K562 (cell line): ENCODE measurements around the gene DPH2. TPM values are rescaled to one million over a fixed set of nuclear protein-coding genes. Genes with fewer than 3 reads are reported as not detected.

Experiments used
- ATAC-seq: fragments of 200-7000 bp; cut with Tn5 transposase; 3 replicates; pipeline ENCODE4 v1.9.1; 2020; ENCODE audit warnings: moderate library complexity
- BruUV-seq: library from RNA; stranded (reverse); fragments of 400-500 nt; replicated peaks from 2 replicates; lab custom pipeline; 2021; lab: Mats Ljungman, UMichigan
- CTCF ChIA-PET: fragments of 300-600 bp; formaldehyde crosslinking; extraction: SDS; loops from one replicate; lab custom pipeline; 2021; ENCODE audit warnings: low intra/inter-chr PET ratio; lab: Yijun Ruan, JAX
- POLR2A ChIA-PET: fragments of 300-600, 350-650 bp; sonication (Branson Sonifier 250); formaldehyde crosslinking; extraction: SDS; loops from one replicate; lab custom pipeline; 2021; ENCODE audit warnings: antibody characterized with exemption, inconsistent platforms; lab: Yijun Ruan, JAX
- DNase-seq, 4 experiments: peaks; one replicate each; pipeline versions ENCODE4 v3.0.0 to v3.0.0-alpha.2; 2011 to 2018; ENCODE audit warnings: low spot score in 3 of 4, mixed read lengths in 3 of 4; ENCODE audit errors: extremely low read depth in 1 of 4
- FAIRE-seq: peaks from 2 replicates; lab custom pipeline; 2011; peaks lifted over from hg19 to GRCh38; lab: Jason Lieb, UNC
- H2AFZ ChIP-seq: 2 replicates; pipeline ENCODE4 v1.6.0; 2011; ENCODE audit warnings: low read depth, low read length, control low read depth, inconsistent platforms
- H3K27ac ChIP-seq: fragments of 200-600 bp; 3 replicates; pipeline ENCODE4 v1.8.0; 2011; ENCODE audit warnings: low read depth, mild to moderate bottlenecking, control low read depth, inconsistent platforms, low read length, moderate library complexity, mixed read lengths; ENCODE audit errors: extremely low read depth
- H3K27me3 ChIP-seq, 2 experiments: fragments of 300-600 bp in 1 of 2; 2 replicates in 1 of 2; 3 replicates in 1 of 2; pipeline versions ENCODE4 v1.6.0 to v1.8.0; 2011; ENCODE audit warnings: inconsistent platforms in 2 of 2, low read length in 2 of 2, mild to moderate bottlenecking in 1 of 2, mixed read lengths in 1 of 2, moderate library complexity in 1 of 2; ENCODE audit not compliant: control insufficient read depth in 2 of 2, insufficient read depth in 2 of 2
- H3K36me3 ChIP-seq: fragments of 300-600 bp; 3 replicates; pipeline ENCODE4 v1.8.0; 2011; ENCODE audit warnings: mild to moderate bottlenecking, low read length, inconsistent platforms; ENCODE audit not compliant: control insufficient read depth, insufficient read depth
- H3K4me1 ChIP-seq, 2 experiments: fragments of 200-600 bp in 1 of 2; replicated peaks in 1 of 2; 2 replicates in 1 of 2; 3 replicates in 1 of 2; pipeline versions ENCODE4 v1.5.1 to v1.8.0; 2011; ENCODE audit warnings: inconsistent platforms in 2 of 2, low read length in 2 of 2, mild to moderate bottlenecking in 1 of 2, mixed read lengths in 1 of 2, moderate library complexity in 1 of 2; ENCODE audit not compliant: control insufficient read depth in 2 of 2, insufficient read depth in 2 of 2
- H3K4me2 ChIP-seq: 2 replicates; pipeline ENCODE4 v1.6.1; 2011; ENCODE audit warnings: low read length, control low read depth, inconsistent platforms, mixed read lengths; ENCODE audit not compliant: insufficient read depth
- H3K4me3 ChIP-seq: fragments of 200-600 bp; sonication (generic), shearing (Covaris generic); 2 replicates; pipeline ENCODE4 v1.5.1; 2016; ENCODE audit warnings: control low read depth, inconsistent platforms
- H3K79me2 ChIP-seq: fragments of 200-600 bp; 3 replicates; pipeline ENCODE4 v1.8.0; 2011; ENCODE audit warnings: low read length, inconsistent platforms; ENCODE audit not compliant: control insufficient read depth, insufficient read depth
- H3K9ac ChIP-seq, 2 experiments: 2 replicates each; pipeline versions ENCODE4 v1.6.0 to v1.6.1; 2011; ENCODE audit warnings: low read depth in 2 of 2, low read length in 2 of 2, control low read depth in 1 of 2, inconsistent platforms in 1 of 2, mild to moderate bottlenecking in 1 of 2, mixed read lengths in 1 of 2; ENCODE audit not compliant: insufficient read depth in 1 of 2
- H3K9me1 ChIP-seq: one replicate; pipeline ENCODE4 v1.6.0; 2011; ENCODE audit warnings: inconsistent platforms, mild to moderate bottlenecking, low read length, moderate library complexity; ENCODE audit not compliant: control insufficient read depth, insufficient read depth
- H3K9me3 ChIP-seq: replicated peaks from 2 replicates; pipeline ENCODE4 v1.5.1; 2011; ENCODE audit warnings: low read depth, low read length, inconsistent platforms; ENCODE audit not compliant: control insufficient read depth, insufficient read depth
- H4K20me1 ChIP-seq: replicated peaks from 2 replicates; pipeline ENCODE4 v1.6.1; 2011; ENCODE audit warnings: low read length, inconsistent platforms, mixed read lengths; ENCODE audit not compliant: control insufficient read depth, insufficient read depth
- CBFA2T3 ChIP-seq: fragments of 450-650 bp; IDR thresholded peaks from 2 replicates; pipeline ENCODE4 v1.6.1; 2017
- CEBPB ChIP-seq: fragments of 450-650 bp; IDR thresholded peaks from 2 replicates; pipeline ENCODE4 v1.6.1; 2016; ENCODE audit warnings: missing genetic modification characterization, missing compliant biosample characterization
- CEBPG ChIP-seq, 3 experiments: fragments of 200-800 bp in 1 of 3; sonication (Bioruptor generic) in 1 of 3; sonication (generic) in 1 of 3; formaldehyde crosslinking in 1 of 3; IDR thresholded peaks in 2 of 3; conservative IDR thresholded peaks in 1 of 3; 2 replicates each; pipeline versions ENCODE4 v1.6.1 to v1.8.0; 2016 to 2022; ENCODE audit warnings: missing compliant biosample characterization in 2 of 3, missing genetic modification characterization in 2 of 3, mild to moderate bottlenecking in 1 of 3, missing genetic modification reagents in 1 of 3
- CHD1 ChIP-seq: fragments of 200-600 bp; sonication (generic); IDR thresholded peaks from one replicate; pipeline ENCODE4 v1.6.1; 2012; ENCODE audit warnings: mild to moderate bottlenecking, moderate library complexity, low read length, inconsistent platforms
- EGR1 ChIP-seq: fragments of 450-650 bp; conservative IDR thresholded peaks from 2 replicates; pipeline ENCODE4 v1.6.1; 2017; ENCODE audit warnings: mild to moderate bottlenecking
- ERF ChIP-seq: fragments of 450-650 bp; formaldehyde crosslinking; IDR thresholded peaks from 2 replicates; pipeline ENCODE4 v1.4.0; 2020; ENCODE audit warnings: mild to moderate bottlenecking, mixed read lengths
- FIP1L1 ChIP-seq: fragments of 200-400 bp; formaldehyde crosslinking; IDR thresholded peaks from 2 replicates; pipeline ENCODE4 v1.6.1; 2018; ENCODE audit warnings: mild to moderate bottlenecking, low read depth, low read length; ENCODE audit not compliant: poor library complexity, severe bottlenecking
- FOXA3 ChIP-seq, 2 experiments: fragments of 450-650 bp in 1 of 2; sonication (generic) in 1 of 2; formaldehyde crosslinking; IDR thresholded peaks in 1 of 2; conservative IDR thresholded peaks in 1 of 2; 2 replicates each; pipeline versions ENCODE4 v1.4.0 to v1.8.0; 2020 to 2022; ENCODE audit warnings: mild to moderate bottlenecking in 2 of 2, missing genetic modification reagents in 1 of 2
- GTF2F1 ChIP-seq: IDR thresholded peaks from 2 replicates; pipeline ENCODE4 v1.6.1; 2011; ENCODE audit warnings: low read depth, low read length, improper control_type of control experiment
- NCOA4 ChIP-seq: fragments of 450-650 bp; IDR thresholded peaks from 2 replicates; pipeline ENCODE4 v1.6.1; 2018; ENCODE audit warnings: mild to moderate bottlenecking; ENCODE audit not compliant: partially characterized antibody
- NR2F6 ChIP-seq: fragments of 450-650 bp; formaldehyde crosslinking; IDR thresholded peaks from 2 replicates; pipeline ENCODE4 v1.4.0; 2020; ENCODE audit warnings: mild to moderate bottlenecking
- STAG1 ChIP-seq: sonication (generic); formaldehyde crosslinking; IDR thresholded peaks from 2 replicates; pipeline ENCODE4 v1.5.0; 2020; ENCODE audit warnings: missing genetic modification reagents, borderline replicate concordance
- WGBS: fragments of 100-300 bp; shearing (Covaris generic); methylation state at CpG from one replicate; pipeline ENCODE4 v1.1.6; 2016; ENCODE audit warnings: low coverage, mixed read lengths; ENCODE audit not compliant: insufficient coverage; ENCODE audit errors: missing lambda C conversion rate; 5-methylcytosine and 5-hydroxymethylcytosine counted together
- in situ Hi-C: fragments of 300-500 bp; cut with MboI; formaldehyde crosslinking; loops from 4 replicates; pipeline ENCODE4 v1.15.0; 2018; ENCODE audit warnings: inconsistent platforms, mixed read lengths
- intact Hi-C: fragments of 100-400 bp; cut with micrococcal nuclease; formaldehyde crosslinking; loops from 2 replicates; pipeline ENCODE4 v1.14.2; 2022
- polyA plus RNA-seq, 8 experiments: library from polyadenylated mRNA; depleted of rRNA in 4 of 8; stranded (reverse) in 5 of 8; unstranded in 3 of 8; fragments of >200 nt; fragmentation: Nextera tagmentation in 2 of 8; fragmentation: Illumina TruSeq in 1 of 8; extraction: Ambion mirVana in 2 of 8; extraction: Trizol in 1 of 8; gene quantifications; 2 replicates each; pipeline versions ENCODE4 v1.2.1 to v1.2.3, GENCODE V29; 2011 to 2014; ENCODE audit warnings: inconsistent platforms in 1 of 8, missing spikeins in 1 of 8
- total RNA-seq, 7 experiments: library from RNA; depleted of rRNA in 6 of 7; stranded (reverse); fragments of >200 nt in 6 of 7; fragmentation: Illumina TruSeq in 2 of 7; extraction: Trizol in 2 of 7; gene quantifications; 2 replicates each; pipeline versions ENCODE4 v1.2.1 to v1.2.3, GENCODE V29; 2011 to 2021; ENCODE audit warnings: low replicate concordance in 1 of 7
- TF ChIP-seq, protein P1 (sequence below): fragments of 250-450 bp; sonication (Bioruptor Pico); IDR thresholded peaks from 2 replicates; pipeline ENCODE4 v1.4.0; 2020
- TF ChIP-seq, protein P2 (sequence below): sonication (generic); formaldehyde crosslinking; IDR thresholded peaks from 2 replicates; pipeline ENCODE4 v1.8.0; 2023; ENCODE audit warnings: mild to moderate bottlenecking, missing genetic modification reagents

DPH2 gene
- total and polyA plus RNA-seq, 9 of the 15 experiments (the other 6 are each of a cell fraction or from before 2014, with no cell fraction given), result 17.9 to 94.1 (median 68.1) TPM

- TF ChIP-seq FOXA3 (CRISPR knock-in tag; conservative IDR thresholded peaks at IDR 0.05 in 1 of 2, IDR thresholded peaks at IDR 0.05 in 1 of 2) (0 out of 4 replicates have a peak, but pooled peaks of 1 of the 2 experiments have one; percentile 70), CBFA2T3 (peak; percentile 28; the same call in 1 of the 2 replicates), EGR1 (0 out of 2 replicates have a peak, but pooled peaks have one; percentile 13), STAG1 (CRISPR knock-in tag) (no peak)
- TF ChIP-seq, protein P1, sequence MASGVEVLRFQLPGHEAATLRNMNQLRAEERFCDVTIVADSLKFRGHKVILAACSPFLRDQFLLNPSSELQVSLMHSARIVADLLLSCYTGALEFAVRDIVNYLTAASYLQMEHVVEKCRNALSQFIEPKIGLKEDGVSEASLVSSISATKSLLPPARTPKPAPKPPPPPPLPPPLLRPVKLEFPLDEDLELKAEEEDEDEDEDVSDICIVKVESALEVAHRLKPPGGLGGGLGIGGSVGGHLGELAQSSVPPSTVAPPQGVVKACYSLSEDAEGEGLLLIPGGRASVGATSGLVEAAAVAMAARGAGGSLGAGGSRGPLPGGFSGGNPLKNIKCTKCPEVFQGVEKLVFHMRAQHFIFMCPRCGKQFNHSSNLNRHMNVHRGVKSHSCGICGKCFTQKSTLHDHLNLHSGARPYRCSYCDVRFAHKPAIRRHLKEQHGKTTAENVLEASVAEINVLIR (CRISPR knock-in tag), result no peak
Measured at GRCh38 chr1:43977376-43978263, 7.8 kb downstream of the DPH2 start (continued).

GRCh38 chr1:43978264-43978550, 8.4 kb downstream of the DPH2 start:
- FAIRE-seq (no peak), DNase-seq (no peak), ATAC-seq (no peak)
- Histone ChIP-seq H2AFZ (no peak overlapping the region), H3K9ac (peak overlapping the region; percentile 62 to 97; a peak in 3 of 4 replicates), H3K4me2 (peak overlapping the region; percentile 79), H3K27me3 (no peaks in the 10 kb centered on the region), H3K9me1 (peaks cover 21% of the 10 kb centered on the region), H3K27ac (peak overlapping the region; percentile 54; the same call in 1 of the 3 replicates), H3K36me3 (peaks cover 65% of the 10 kb centered on the region), H3K9me3 (no peaks in the 10 kb centered on the region), H4K20me1 (peaks cover 33% of the 10 kb centered on the region), H3K4me3 (peak overlapping the region; percentile 58), H3K4me1 (peaks cover 52 to 86% of the 10 kb centered on the region in 2 experiments), H3K79me2 (peaks cover 81% of the 10 kb centered on the region)
- intact Hi-C loops (no loop called here), in situ Hi-C loops (no loop called here)
- ChIA-PET CTCF (no interaction called here), POLR2A (interaction anchor here (0.6 to 1.8 kb wide), 9 partner anchors 11 to 654 kb away, joined by 3 to 10 read pairs (median 3); partner anchors contain the start of gene CCDC24)
- WGBS, result 64% methylated on average over 5 of the region's 5 CpGs
- no TSS peak for BruUV-seq
- peak; percentile 80 for TF ChIP-seq CEBPB
- TF ChIP-seq NCOA4, result no peak
- 0 out of 4 replicates have a peak, but pooled peaks of 1 of the 2 experiments have one; percentile 17 for TF ChIP-seq FOXA3 (CRISPR knock-in tag; conservative IDR thresholded peaks at IDR 0.05 in 1 of 2, IDR thresholded peaks at IDR 0.05 in 1 of 2)
- no peak for TF ChIP-seq FIP1L1
- TF ChIP-seq CHD1, result peak; percentile 7
- no peak for TF ChIP-seq NR2F6 (CRISPR knock-in tag)
- TF ChIP-seq GTF2F1, result no peak
- no peak for TF ChIP-seq ERF (CRISPR knock-in tag)
- TF ChIP-seq CEBPG (CRISPR knock-in tag; IDR thresholded peaks at IDR 0.05), result peak; percentile 60; the same call in 1 of the 2 replicates
- TF ChIP-seq CEBPG (tag; conservative IDR thresholded peaks at IDR 0.05 in 1 of 2, IDR thresholded peaks at IDR 0.05 in 1 of 2), result no peak
- TF ChIP-seq, protein P2, sequence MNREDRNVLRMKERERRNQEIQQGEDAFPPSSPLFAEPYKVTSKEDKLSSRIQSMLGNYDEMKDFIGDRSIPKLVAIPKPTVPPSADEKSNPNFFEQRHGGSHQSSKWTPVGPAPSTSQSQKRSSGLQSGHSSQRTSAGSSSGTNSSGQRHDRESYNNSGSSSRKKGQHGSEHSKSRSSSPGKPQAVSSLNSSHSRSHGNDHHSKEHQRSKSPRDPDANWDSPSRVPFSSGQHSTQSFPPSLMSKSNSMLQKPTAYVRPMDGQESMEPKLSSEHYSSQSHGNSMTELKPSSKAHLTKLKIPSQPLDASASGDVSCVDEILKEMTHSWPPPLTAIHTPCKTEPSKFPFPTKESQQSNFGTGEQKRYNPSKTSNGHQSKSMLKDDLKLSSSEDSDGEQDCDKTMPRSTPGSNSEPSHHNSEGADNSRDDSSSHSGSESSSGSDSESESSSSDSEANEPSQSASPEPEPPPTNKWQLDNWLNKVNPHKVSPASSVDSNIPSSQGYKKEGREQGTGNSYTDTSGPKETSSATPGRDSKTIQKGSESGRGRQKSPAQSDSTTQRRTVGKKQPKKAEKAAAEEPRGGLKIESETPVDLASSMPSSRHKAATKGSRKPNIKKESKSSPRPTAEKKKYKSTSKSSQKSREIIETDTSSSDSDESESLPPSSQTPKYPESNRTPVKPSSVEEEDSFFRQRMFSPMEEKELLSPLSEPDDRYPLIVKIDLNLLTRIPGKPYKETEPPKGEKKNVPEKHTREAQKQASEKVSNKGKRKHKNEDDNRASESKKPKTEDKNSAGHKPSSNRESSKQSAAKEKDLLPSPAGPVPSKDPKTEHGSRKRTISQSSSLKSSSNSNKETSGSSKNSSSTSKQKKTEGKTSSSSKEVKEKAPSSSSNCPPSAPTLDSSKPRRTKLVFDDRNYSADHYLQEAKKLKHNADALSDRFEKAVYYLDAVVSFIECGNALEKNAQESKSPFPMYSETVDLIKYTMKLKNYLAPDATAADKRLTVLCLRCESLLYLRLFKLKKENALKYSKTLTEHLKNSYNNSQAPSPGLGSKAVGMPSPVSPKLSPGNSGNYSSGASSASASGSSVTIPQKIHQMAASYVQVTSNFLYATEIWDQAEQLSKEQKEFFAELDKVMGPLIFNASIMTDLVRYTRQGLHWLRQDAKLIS (CRISPR knock-in tag), result no peak
